ENCODE measurements around the gene WFIKKN2. TPM values are rescaled to one million over a fixed set of nuclear protein-coding genes. Genes with fewer than 3 reads are reported as not detected.
A peak's percentile ranks its signal among the peaks of the same experiment; 100 is the strongest.

WFIKKN2 gene
- total and polyA plus RNA-seq, 10 of the 15 experiments (the other 5 are each of a cell fraction or from before 2014, with no cell fraction given), result 0.06 TPM; not detected in 9

- TF ChIP-seq IRF5 (IDR thresholded peaks at IDR 0.05; ENCODE audit: borderline replicate concordance), result no peak
- TF ChIP-seq RAD21 (IDR thresholded peaks at IDR 0.05; ENCODE audit: insufficient read depth, low read depth, low read length), result no peak
- no peak for TF ChIP-seq IRF4 (IDR thresholded peaks at IDR 0.05; ENCODE audit: low read depth, low read length)
- peak; percentile 79 for TF ChIP-seq POLR2AphosphoS5 (IDR thresholded peaks at IDR 0.05; ENCODE audit: low read length)
- no peak for TF ChIP-seq E4F1 (IDR thresholded peaks at IDR 0.05; ENCODE audit: borderline replicate concordance, partially characterized antibody)
- TF ChIP-seq MLLT1 (IDR thresholded peaks at IDR 0.05), result peak; percentile 67
- TF ChIP-seq RB1 (IDR thresholded peaks at IDR 0.05; ENCODE audit: borderline replicate concordance), result no peak; the same call in 1 of the 2 replicates
- no peak for TF ChIP-seq TCF12 (IDR thresholded peaks at IDR 0.05; ENCODE audit: low read depth, low read length)
- peak; percentile 90 for TF ChIP-seq ZSCAN29 (IDR thresholded peaks at IDR 0.05)
- no peak for TF ChIP-seq ELK1 (IDR thresholded peaks at IDR 0.05; ENCODE audit: low read depth, low read length)
- no peak for TF ChIP-seq BMI1 (IDR thresholded peaks at IDR 0.05; ENCODE audit: borderline replicate concordance)
- no peak for TF ChIP-seq MYC (IDR thresholded peaks at IDR 0.05; ENCODE audit: insufficient read depth, insufficient read length, insufficient replicate concordance, low read length, severe bottlenecking)
- peak; percentile 70 for TF ChIP-seq PML (IDR thresholded peaks at IDR 0.05; ENCODE audit: low read length)
- TF ChIP-seq MYB (IDR thresholded peaks at IDR 0.05; ENCODE audit: borderline replicate concordance, low read depth, low read length), result no peak
- TF ChIP-seq PKNOX1 (IDR thresholded peaks at IDR 0.05), result peak; percentile 87
- TF ChIP-seq ZNF592 (IDR thresholded peaks at IDR 0.05), result no peak
- peak; percentile 80 for TF ChIP-seq PBX3 (IDR thresholded peaks at IDR 0.05; ENCODE audit: insufficient replicate concordance, low read depth, low read length)
These were observed 31.6 kb downstream of the WFIKKN2 start (continued) for GRCh38 chr17:50866950-50867362.

Data from GM12878 (cell line).